ENCODE data around the gene SOX5. TPM values are rescaled to one million over a fixed set of nuclear protein-coding genes. Genes with fewer than 3 reads are reported as not detected.
"Not testable (repeated sequence)": the region's sequence is repeated elsewhere in the genome, so short reads cannot be mapped to it uniquely, and the experiment has no call there.

The SOX5 gene
- polyA plus RNA-seq, 1 experiment: 6.7 TPM

DNA sequence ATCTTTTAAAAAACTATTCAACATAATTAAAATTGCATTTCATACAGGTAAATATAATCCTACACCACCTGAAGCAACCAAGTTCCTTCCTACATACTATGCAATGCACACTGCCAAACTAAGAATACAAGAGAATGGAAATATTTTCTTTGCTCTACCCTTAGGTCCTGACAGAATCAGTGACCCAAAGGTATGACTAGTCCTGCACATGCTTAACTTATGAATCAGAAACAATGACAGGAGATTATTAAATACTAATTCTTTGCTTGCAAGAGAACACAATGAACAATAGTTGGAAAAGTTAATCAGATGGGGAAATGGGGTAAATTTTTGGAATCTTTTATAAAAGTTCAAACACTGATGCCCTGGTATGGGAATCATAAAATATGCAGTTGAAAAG, 220.1 kb downstream of the SOX5 start:
- H3K27me3 ChIP-seq (ENCODE audit: control insufficient read depth, insufficient read depth, low read length): no peaks in the 10 kb centered on the region
- ChIA-PET CTCF (no interaction called here), POLR2A (no interaction called here)
- no peaks in the 10 kb centered on the region for H3K9me3 ChIP-seq (ENCODE audit: control insufficient read depth, insufficient read depth, low read length)
- H3K27ac ChIP-seq (ENCODE audit: low read depth, low read length): no peak overlapping the region
- TF ChIP-seq, protein P1, sequence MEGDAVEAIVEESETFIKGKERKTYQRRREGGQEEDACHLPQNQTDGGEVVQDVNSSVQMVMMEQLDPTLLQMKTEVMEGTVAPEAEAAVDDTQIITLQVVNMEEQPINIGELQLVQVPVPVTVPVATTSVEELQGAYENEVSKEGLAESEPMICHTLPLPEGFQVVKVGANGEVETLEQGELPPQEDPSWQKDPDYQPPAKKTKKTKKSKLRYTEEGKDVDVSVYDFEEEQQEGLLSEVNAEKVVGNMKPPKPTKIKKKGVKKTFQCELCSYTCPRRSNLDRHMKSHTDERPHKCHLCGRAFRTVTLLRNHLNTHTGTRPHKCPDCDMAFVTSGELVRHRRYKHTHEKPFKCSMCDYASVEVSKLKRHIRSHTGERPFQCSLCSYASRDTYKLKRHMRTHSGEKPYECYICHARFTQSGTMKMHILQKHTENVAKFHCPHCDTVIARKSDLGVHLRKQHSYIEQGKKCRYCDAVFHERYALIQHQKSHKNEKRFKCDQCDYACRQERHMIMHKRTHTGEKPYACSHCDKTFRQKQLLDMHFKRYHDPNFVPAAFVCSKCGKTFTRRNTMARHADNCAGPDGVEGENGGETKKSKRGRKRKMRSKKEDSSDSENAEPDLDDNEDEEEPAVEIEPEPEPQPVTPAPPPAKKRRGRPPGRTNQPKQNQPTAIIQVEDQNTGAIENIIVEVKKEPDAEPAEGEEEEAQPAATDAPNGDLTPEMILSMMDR (IDR thresholded peaks at IDR 0.05; ENCODE audit: low read depth, low read length): no peak
- no peak for DNase-seq (ENCODE audit: low read depth, low spot score)
- H3K4me3 ChIP-seq (ENCODE audit: low read depth, low read length): no peak overlapping the region

DNA sequence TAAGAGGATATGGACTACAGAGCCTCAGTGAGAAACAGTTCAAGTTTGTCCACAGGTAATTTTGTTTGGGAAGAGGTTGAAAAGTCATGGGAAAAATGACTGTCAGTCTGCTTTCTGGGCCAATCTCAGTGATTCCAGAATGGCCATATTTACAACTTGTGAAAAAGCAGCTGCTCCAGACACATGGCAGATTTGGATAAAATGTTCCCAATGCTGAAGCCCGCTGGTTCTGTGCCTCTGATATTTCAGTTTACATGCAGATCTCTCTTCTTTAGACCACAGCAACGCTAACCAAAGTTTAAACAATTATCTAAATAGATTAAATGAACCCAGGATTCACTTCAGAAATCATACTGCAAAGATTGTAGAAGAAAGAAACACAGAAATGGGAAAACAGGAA, 222.8 kb downstream of the SOX5 start:
- DNase-seq (ENCODE audit: low read depth, low spot score): no peak
- Histone ChIP-seq H3K27me3 (ENCODE audit: control insufficient read depth, insufficient read depth, low read length) (no peaks in the 10 kb centered on the region), H3K27ac (ENCODE audit: low read depth, low read length) (no peak overlapping the region), H3K9me3 (ENCODE audit: control insufficient read depth, insufficient read depth, low read length) (no peaks in the 10 kb centered on the region), H3K4me3 (ENCODE audit: low read depth, low read length) (no peak overlapping the region)
- POLR2A ChIA-PET: no interaction called here
- TF ChIP-seq, protein P1 (IDR thresholded peaks at IDR 0.05; ENCODE audit: low read depth, low read length): no peak
- CTCF ChIA-PET: no interaction called here

DNA sequence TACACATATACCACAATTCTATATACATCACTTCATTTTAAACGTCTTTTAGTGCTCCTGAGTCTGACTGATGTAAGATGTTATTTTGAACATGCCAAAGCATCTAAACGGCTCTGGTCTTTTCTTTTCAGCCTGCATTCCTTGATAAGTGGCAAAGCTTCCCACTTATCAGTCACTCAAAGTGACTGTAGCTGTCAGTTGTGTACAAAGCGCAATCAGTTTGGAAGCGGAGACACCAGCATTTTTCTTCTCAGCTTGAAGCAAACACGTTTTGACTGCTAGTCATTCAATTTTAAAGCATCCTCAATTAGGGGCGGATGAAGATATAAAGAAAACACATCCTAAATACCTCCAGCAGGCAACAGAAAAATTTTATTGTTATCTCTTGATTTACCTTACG, 226.8 kb downstream of the SOX5 start:
- Histone ChIP-seq H3K27me3 (ENCODE audit: control insufficient read depth, insufficient read depth, low read length) (no peaks in the 10 kb centered on the region), H3K4me3 (ENCODE audit: low read depth, low read length) (no peak overlapping the region), H3K9me3 (ENCODE audit: control insufficient read depth, insufficient read depth, low read length) (no peaks in the 10 kb centered on the region), H3K27ac (ENCODE audit: low read depth, low read length) (no peak overlapping the region)
- CTCF ChIA-PET: no interaction called here
- POLR2A ChIA-PET: no interaction called here
- TF ChIP-seq, protein P1 (IDR thresholded peaks at IDR 0.05; ENCODE audit: low read depth, low read length): no peak
- no peak for DNase-seq (ENCODE audit: low read depth, low spot score)

DNA sequence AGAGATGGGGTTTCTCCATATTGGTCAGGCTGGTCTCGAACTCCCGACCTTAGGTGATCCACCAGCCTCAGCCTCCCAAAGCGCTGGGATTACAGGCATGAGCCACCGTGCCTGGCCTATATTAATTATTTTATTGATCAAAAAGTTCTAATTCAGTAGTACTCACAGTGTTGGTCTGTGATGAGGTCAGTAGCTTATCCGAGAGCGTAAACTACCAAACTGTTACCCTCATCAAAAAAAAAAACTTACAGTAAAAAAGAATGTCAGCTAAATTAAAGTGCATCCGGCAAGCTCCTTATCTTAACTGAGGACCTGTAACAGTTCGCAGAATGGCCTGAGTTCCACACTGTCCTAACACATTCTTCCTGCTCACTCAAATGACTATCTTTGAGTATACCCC, 228.2 kb downstream of the SOX5 start:
- H3K27me3 ChIP-seq (ENCODE audit: control insufficient read depth, insufficient read depth, low read length): no peaks in the 10 kb centered on the region
- H3K27ac ChIP-seq (ENCODE audit: low read depth, low read length): no peak overlapping the region
- TF ChIP-seq, protein P1 (IDR thresholded peaks at IDR 0.05; ENCODE audit: low read depth, low read length): no peak
- no peak for DNase-seq (ENCODE audit: low read depth, low spot score)
- no peak overlapping the region for H3K4me3 ChIP-seq (ENCODE audit: low read depth, low read length)
- CTCF ChIA-PET: no interaction called here
- POLR2A ChIA-PET: no interaction called here
- H3K9me3 ChIP-seq (ENCODE audit: control insufficient read depth, insufficient read depth, low read length): no peaks in the 10 kb centered on the region

DNA sequence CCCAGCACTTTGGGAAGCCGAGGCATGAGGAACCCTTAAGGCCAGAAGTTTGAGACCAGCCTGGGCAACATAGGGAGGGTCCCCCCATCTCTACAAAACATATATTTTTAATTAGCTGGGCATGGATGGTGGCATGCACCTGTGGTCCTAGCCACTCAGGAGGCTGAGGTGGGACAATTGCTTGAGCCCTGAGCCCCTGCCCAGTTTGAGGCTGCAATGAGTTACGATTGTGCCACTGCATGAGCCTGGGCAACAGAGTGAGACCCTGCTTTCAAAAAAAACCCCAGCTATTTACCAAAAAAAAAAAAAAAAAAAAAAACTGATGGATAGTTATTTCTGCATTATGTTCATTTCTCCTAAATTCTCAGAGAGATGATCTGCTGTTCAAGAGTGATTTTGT, 230.0 kb downstream of the SOX5 start:
- no peak for DNase-seq (ENCODE audit: low read depth, low spot score)
- H3K4me3 ChIP-seq (ENCODE audit: low read depth, low read length): no peak overlapping the region
- ChIA-PET POLR2A (no interaction called here), CTCF (interaction anchor here (0.6 kb wide), 1 partner anchor 1031 kb away, joined by 3 read pairs; no protein-coding TSS in a partner anchor)
- no peak overlapping the region for H3K27ac ChIP-seq (ENCODE audit: low read depth, low read length)
- H3K9me3 ChIP-seq (ENCODE audit: control insufficient read depth, insufficient read depth, low read length): no peaks in the 10 kb centered on the region
- H3K27me3 ChIP-seq (ENCODE audit: control insufficient read depth, insufficient read depth, low read length): no peaks in the 10 kb centered on the region
- TF ChIP-seq, protein P1 (IDR thresholded peaks at IDR 0.05; ENCODE audit: low read depth, low read length): no peak

DNA sequence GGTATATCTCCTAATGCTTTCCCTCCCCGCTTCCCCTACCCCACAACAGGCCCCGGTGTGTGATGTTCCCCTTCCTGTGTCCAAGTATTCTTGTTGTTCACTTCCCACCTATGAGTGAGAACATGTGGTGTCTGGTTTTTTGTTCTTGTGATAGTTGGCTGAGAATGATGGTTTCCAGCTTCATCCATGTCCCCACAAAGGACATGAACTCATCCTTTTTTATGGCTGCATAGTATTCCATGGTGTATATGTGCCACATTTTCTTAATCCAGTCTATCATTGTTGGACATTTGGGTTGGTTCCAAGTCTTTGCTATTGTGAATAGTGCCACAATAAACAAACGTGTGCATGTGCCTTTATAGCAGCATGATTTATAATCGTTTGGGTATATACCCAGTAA, 239.1 kb downstream of the SOX5 start:
- DNase-seq (ENCODE audit: low read depth, low spot score); H3K27ac ChIP-seq (ENCODE audit: low read depth, low read length); H3K4me3 ChIP-seq (ENCODE audit: low read depth, low read length); CTCF ChIA-PET; H3K27me3 ChIP-seq (ENCODE audit: control insufficient read depth, insufficient read depth, low read length); H3K9me3 ChIP-seq (ENCODE audit: control insufficient read depth, insufficient read depth, low read length); POLR2A ChIA-PET: not testable (repeated sequence)

Measured in AG04450 (cell line).